GM12878 (cell line): ENCODE results near the gene ATP7B. TPM values are rescaled to one million over a fixed set of nuclear protein-coding genes. Genes with fewer than 3 reads are reported as not detected.

Source experiments
- ATAC-seq: fragments of 200-7000 bp; cut with Tn5 transposase; 3 replicates; pipeline ENCODE4 v1.9.1; 2020; ENCODE audit warnings: mild to moderate bottlenecking, moderate library complexity
- BruUV-seq: library from RNA; stranded (reverse); fragments of 400-500 nt; replicated peaks from 2 replicates; lab custom pipeline; 2021; lab: Mats Ljungman, UMichigan
- CTCF ChIA-PET: fragments of 300-600 bp; sonication (Branson Sonifier 250); formaldehyde crosslinking; extraction: SDS; loops from one replicate; lab custom pipeline; 2021; ENCODE audit warnings: inconsistent platforms; lab: Yijun Ruan, JAX
- POLR2A ChIA-PET: fragments of 350-600 bp; formaldehyde crosslinking; extraction: SDS; loops from one replicate; lab custom pipeline; 2021; ENCODE audit warnings: inconsistent platforms; lab: Charles Lee
- RAD21 ChIA-PET: fragments of 300-600 bp; sonication (Branson Sonifier 250); formaldehyde crosslinking; loops from one replicate; lab custom pipeline; 2023; ENCODE audit warnings: antibody characterized with exemption; ENCODE audit not compliant: unreplicated experiment; lab: Charles Lee
- SMC1A ChIA-PET: fragments of 300-600 bp; sonication (Branson Sonifier 250); formaldehyde crosslinking; loops from one replicate; lab custom pipeline; 2023; ENCODE audit not compliant: unreplicated experiment, uncharacterized antibody; lab: Charles Lee
- DNase-seq: peaks from one replicate; pipeline ENCODE4 v3.0.0-alpha.2; 2011; ENCODE audit warnings: low read depth, low spot score
- FAIRE-seq: peaks from 3 replicates; lab custom pipeline; 2011; peaks lifted over from hg19 to GRCh38; lab: Jason Lieb, UNC
- H2AFZ ChIP-seq: 2 replicates; pipeline ENCODE4 v1.6.0; 2011; ENCODE audit warnings: low read depth, low read length, control low read depth; ENCODE audit not compliant: control insufficient read depth
- H3K27ac ChIP-seq: 2 replicates; pipeline ENCODE4 v1.5.1; 2011; ENCODE audit warnings: control low read depth; ENCODE audit not compliant: control insufficient read depth, insufficient read depth
- H3K27me3 ChIP-seq, 2 experiments: replicated peaks in 1 of 2; 2 replicates each; pipeline versions ENCODE4 v1.6.0 to v1.6.1; 2011; ENCODE audit warnings: low read length in 1 of 2; ENCODE audit not compliant: control insufficient read depth in 2 of 2, insufficient read depth in 2 of 2
- H3K36me3 ChIP-seq, 2 experiments: 2 replicates each; pipeline ENCODE4 v1.5.1; 2011; ENCODE audit warnings: low read length in 1 of 2; ENCODE audit not compliant: control insufficient read depth in 2 of 2, insufficient read depth in 2 of 2
- H3K4me1 ChIP-seq: 2 replicates; pipeline ENCODE4 v1.6.1; 2011; ENCODE audit warnings: mild to moderate bottlenecking, low read length, moderate library complexity, mixed read lengths; ENCODE audit not compliant: control insufficient read depth, insufficient read depth
- H3K4me2 ChIP-seq: 2 replicates; pipeline ENCODE4 v1.6.0; 2011; ENCODE audit warnings: control low read depth; ENCODE audit not compliant: control insufficient read depth, insufficient read depth
- H3K4me3 ChIP-seq: fragments of 200-600 bp; sonication (generic); 2 replicates; pipeline ENCODE4 v1.5.1; 2016
- H3K79me2 ChIP-seq: 2 replicates; pipeline ENCODE4 v1.6.0; 2011; ENCODE audit warnings: low read length; ENCODE audit not compliant: control insufficient read depth, insufficient read depth
- H3K9ac ChIP-seq: 2 replicates; pipeline ENCODE4 v1.8.0; 2011; ENCODE audit warnings: low read length, control low read depth, mixed read lengths; ENCODE audit not compliant: control insufficient read depth, insufficient read depth
- H3K9me3 ChIP-seq: replicated peaks from 3 replicates; pipeline ENCODE4 v1.5.1; 2011; ENCODE audit warnings: mild to moderate bottlenecking, low read length; ENCODE audit not compliant: control insufficient read depth, insufficient read depth
- H4K20me1 ChIP-seq: 2 replicates; pipeline ENCODE4 v1.6.0; 2011; ENCODE audit not compliant: control insufficient read depth, insufficient read depth
- BHLHE40 ChIP-seq, 2 experiments: fragments of 450-650 bp in 1 of 2; IDR thresholded peaks; 2 replicates each; pipeline ENCODE4 v1.6.1; 2011 to 2017; ENCODE audit warnings: low read depth in 2 of 2, borderline replicate concordance in 1 of 2, improper control_type of control experiment in 1 of 2, low read length in 1 of 2, mild to moderate bottlenecking in 1 of 2
- CBX3 ChIP-seq: fragments of 200-600 bp; sonication (generic); IDR thresholded peaks from 2 replicates; pipeline ENCODE4 v1.6.1; 2016; ENCODE audit warnings: low read depth, borderline replicate concordance
- MEF2A ChIP-seq: IDR thresholded peaks from 2 replicates; pipeline ENCODE4 v1.6.1; 2011; ENCODE audit warnings: low read depth, mild to moderate bottlenecking, low read length, moderate library complexity; ENCODE audit not compliant: insufficient read depth
- PML ChIP-seq: IDR thresholded peaks from 2 replicates; pipeline ENCODE4 v1.6.1; 2012; ENCODE audit warnings: low read length, inconsistent platforms
- POLR2AphosphoS2 ChIP-seq: IDR thresholded peaks from 2 replicates; pipeline ENCODE4 v1.6.1; 2011; ENCODE audit warnings: low read depth, mild to moderate bottlenecking, low read length, improper control_type of control experiment, moderate library complexity
- RB1 ChIP-seq: fragments of 450-650 bp; formaldehyde crosslinking; IDR thresholded peaks from 2 replicates; pipeline ENCODE4 v1.6.1; 2017; ENCODE audit warnings: mild to moderate bottlenecking, borderline replicate concordance
- RCOR1 ChIP-seq: conservative IDR thresholded peaks from 2 replicates; pipeline ENCODE4 v1.6.1; 2012; ENCODE audit warnings: low read depth, low read length, improper control_type of control experiment
- RFX5 ChIP-seq: IDR thresholded peaks from 2 replicates; pipeline ENCODE4 v1.6.1; 2011; ENCODE audit warnings: low read depth, low read length, improper control_type of control experiment
- SMAD5 ChIP-seq: IDR thresholded peaks from 2 replicates; pipeline ENCODE4 v1.6.1; 2016; ENCODE audit warnings: antibody characterized with exemption, low read depth
- SREBF1 ChIP-seq: IDR thresholded peaks from 2 replicates; pipeline ENCODE4 v1.6.1; 2012; ENCODE audit warnings: mild to moderate bottlenecking, low read length
- TARDBP ChIP-seq: IDR thresholded peaks from 2 replicates; pipeline ENCODE4 v1.6.1; 2016; ENCODE audit warnings: borderline replicate concordance
- TBL1XR1 ChIP-seq: IDR thresholded peaks from 2 replicates; pipeline ENCODE4 v1.6.1; 2012; ENCODE audit warnings: low read depth, low read length, improper control_type of control experiment
- ZNF384 ChIP-seq: IDR thresholded peaks from 2 replicates; pipeline ENCODE4 v1.6.1; 2012; ENCODE audit warnings: low read depth, mild to moderate bottlenecking, low read length, improper control_type of control experiment, borderline replicate concordance
- WGBS: methylation state at CpG from one replicate; pipeline ENCODE4 v1.1.6; 2016; ENCODE audit warnings: low lambda C conversion rate; ENCODE audit not compliant: insufficient replicate concordance, insufficient coverage; ENCODE audit errors: missing lambda C conversion rate; 5-methylcytosine and 5-hydroxymethylcytosine counted together
- in situ Hi-C: fragments of 300-500 bp; cut with MboI; formaldehyde crosslinking; loops from 9 replicates; pipeline ENCODE4 v1.14.3; 2018; ENCODE audit warnings: mixed read lengths
- intact Hi-C: fragments of 100-400 bp; cut with micrococcal nuclease; formaldehyde crosslinking; loops from one replicate; pipeline ENCODE4 v1.14.2; 2022; ENCODE audit not compliant: unreplicated experiment
- polyA plus RNA-seq, 11 experiments: library from polyadenylated mRNA; depleted of rRNA in 4 of 11; unstranded in 6 of 11; stranded (reverse) in 5 of 11; fragments of >200 nt; fragmentation: Nextera tagmentation in 4 of 11; fragmentation: Illumina TruSeq in 1 of 11; extraction: Ambion mirVana in 4 of 11; extraction: Trizol in 1 of 11; gene quantifications; 1 replicate in 1 of 11; 2 replicates in 10 of 11; pipeline versions ENCODE4 v1.2.1 to v1.2.3, GENCODE V29; 2011 to 2016; ENCODE audit warnings: inconsistent platforms in 2 of 11, missing spikeins in 2 of 11, low read depth in 1 of 11
- total RNA-seq, 4 experiments: library from RNA; depleted of rRNA in 3 of 4; stranded (reverse); fragments of >200 nt in 3 of 4; fragmentation: Illumina TruSeq in 1 of 4; extraction: Trizol in 1 of 4; gene quantifications; 2 replicates each; pipeline versions ENCODE4 v1.2.1 to v1.2.3, GENCODE V29; 2013 to 2021
- TF ChIP-seq, protein P1 (sequence below): fragments of 450-650 bp; IDR thresholded peaks from 2 replicates; pipeline ENCODE4 v1.6.1; 2017; ENCODE audit warnings: mild to moderate bottlenecking, moderate library complexity
- TF ChIP-seq, protein P2 (sequence below): IDR thresholded peaks from 2 replicates; pipeline ENCODE4 v1.6.1; 2012; ENCODE audit warnings: low read length, inconsistent platforms

Gene ATP7B
- total and polyA plus RNA-seq, 10 of the 15 experiments (the other 5 are each of a cell fraction or from before 2014, with no cell fraction given), result under 0.01 to 1.1 (median 0.06) TPM; not detected in 2

DNA sequence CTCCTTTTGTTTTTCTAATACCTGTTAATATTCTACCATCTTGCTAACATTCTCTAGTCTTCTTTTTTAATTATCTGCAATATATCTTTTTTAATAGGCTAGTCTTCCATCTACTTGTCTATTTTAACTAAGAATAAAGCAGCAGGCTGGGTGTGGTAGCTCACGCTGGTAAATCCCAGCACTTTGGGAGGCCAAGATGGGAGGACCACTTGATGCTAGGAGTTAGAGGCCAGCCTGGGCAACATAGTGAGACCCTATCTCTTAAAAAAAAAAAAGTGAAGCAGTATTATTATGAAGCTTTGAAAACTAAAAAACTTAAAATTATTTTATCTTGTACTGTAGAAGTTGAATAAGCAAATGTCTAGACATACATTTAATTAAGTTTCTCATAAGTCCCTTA is 16.6 kb upstream of the ATP7B start:
- TF ChIP-seq, protein P1, sequence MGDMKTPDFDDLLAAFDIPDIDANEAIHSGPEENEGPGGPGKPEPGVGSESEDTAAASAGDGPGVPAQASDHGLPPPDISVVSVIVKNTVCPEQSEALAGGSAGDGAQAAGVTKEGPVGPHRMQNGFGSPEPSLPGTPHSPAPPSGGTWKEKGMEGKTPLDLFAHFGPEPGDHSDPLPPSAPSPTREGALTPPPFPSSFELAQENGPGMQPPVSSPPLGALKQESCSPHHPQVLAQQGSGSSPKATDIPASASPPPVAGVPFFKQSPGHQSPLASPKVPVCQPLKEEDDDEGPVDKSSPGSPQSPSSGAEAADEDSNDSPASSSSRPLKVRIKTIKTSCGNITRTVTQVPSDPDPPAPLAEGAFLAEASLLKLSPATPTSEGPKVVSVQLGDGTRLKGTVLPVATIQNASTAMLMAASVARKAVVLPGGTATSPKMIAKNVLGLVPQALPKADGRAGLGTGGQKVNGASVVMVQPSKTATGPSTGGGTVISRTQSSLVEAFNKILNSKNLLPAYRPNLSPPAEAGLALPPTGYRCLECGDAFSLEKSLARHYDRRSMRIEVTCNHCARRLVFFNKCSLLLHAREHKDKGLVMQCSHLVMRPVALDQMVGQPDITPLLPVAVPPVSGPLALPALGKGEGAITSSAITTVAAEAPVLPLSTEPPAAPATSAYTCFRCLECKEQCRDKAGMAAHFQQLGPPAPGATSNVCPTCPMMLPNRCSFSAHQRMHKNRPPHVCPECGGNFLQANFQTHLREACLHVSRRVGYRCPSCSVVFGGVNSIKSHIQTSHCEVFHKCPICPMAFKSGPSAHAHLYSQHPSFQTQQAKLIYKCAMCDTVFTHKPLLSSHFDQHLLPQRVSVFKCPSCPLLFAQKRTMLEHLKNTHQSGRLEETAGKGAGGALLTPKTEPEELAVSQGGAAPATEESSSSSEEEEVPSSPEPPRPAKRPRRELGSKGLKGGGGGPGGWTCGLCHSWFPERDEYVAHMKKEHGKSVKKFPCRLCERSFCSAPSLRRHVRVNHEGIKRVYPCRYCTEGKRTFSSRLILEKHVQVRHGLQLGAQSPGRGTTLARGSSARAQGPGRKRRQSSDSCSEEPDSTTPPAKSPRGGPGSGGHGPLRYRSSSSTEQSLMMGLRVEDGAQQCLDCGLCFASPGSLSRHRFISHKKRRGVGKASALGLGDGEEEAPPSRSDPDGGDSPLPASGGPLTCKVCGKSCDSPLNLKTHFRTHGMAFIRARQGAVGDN, result no peak
- TF ChIP-seq RB1 (no peak), TBL1XR1 (no peak), RCOR1 (no peak), CBX3 (no peak), BHLHE40 (IDR thresholded peaks at IDR 0.05; ENCODE audit: borderline replicate concordance in 1 of 2, low read depth in 2 of 2, low read length in 1 of 2) (no peak), SMAD5 (no peak), SREBF1 (no peak), PML (no peak), ZNF384 (no peak), MEF2A (no peak), RFX5 (no peak), POLR2AphosphoS2 (no peak), TARDBP (no peak)
- TF ChIP-seq, protein P2, sequence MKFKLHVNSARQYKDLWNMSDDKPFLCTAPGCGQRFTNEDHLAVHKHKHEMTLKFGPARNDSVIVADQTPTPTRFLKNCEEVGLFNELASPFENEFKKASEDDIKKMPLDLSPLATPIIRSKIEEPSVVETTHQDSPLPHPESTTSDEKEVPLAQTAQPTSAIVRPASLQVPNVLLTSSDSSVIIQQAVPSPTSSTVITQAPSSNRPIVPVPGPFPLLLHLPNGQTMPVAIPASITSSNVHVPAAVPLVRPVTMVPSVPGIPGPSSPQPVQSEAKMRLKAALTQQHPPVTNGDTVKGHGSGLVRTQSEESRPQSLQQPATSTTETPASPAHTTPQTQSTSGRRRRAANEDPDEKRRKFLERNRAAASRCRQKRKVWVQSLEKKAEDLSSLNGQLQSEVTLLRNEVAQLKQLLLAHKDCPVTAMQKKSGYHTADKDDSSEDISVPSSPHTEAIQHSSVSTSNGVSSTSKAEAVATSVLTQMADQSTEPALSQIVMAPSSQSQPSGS, result no peak
- TF ChIP-seq, all 136 proteins: peak for 0
- in situ Hi-C loops (no loop called here), intact Hi-C loops (no loop called here)
- DNase-seq (no peak), FAIRE-seq (no peak), ATAC-seq (no peak)
- H2AFZ ChIP-seq, result no peak overlapping the region
- H3K4me3 ChIP-seq, result no peak overlapping the region
- CTCF ChIA-PET, result interaction anchor here (0.7 to 1.6 kb wide), 2 partner anchors 76 to 738 kb away, joined by 3 read pairs; no protein-coding TSS in a partner anchor
- H3K4me2 ChIP-seq, result no peak overlapping the region
- no peak overlapping the region for H3K9ac ChIP-seq
- no peak overlapping the region for H3K27ac ChIP-seq
- RAD21 ChIA-PET, result no interaction called here
- WGBS, result 100% methylated on average over 1 of the region's 1 CpG
- BruUV-seq, result no TSS peak
- peaks cover 1 to 3% of the 10 kb centered on the region in 2 experiments; a peak in 3 of 4 replicates for H3K36me3 ChIP-seq
- H4K20me1 ChIP-seq, result no peaks in the 10 kb centered on the region
- no peaks in the 10 kb centered on the region for H3K27me3 ChIP-seq
- H3K79me2 ChIP-seq, result no peaks in the 10 kb centered on the region
- H3K9me3 ChIP-seq, result no peaks in the 10 kb centered on the region
- SMC1A ChIA-PET, result no interaction called here
- POLR2A ChIA-PET, result interaction anchor here (0.6 kb wide), 1 partner anchor 64 kb away, joined by 4 read pairs; no protein-coding TSS in a partner anchor
- H3K4me1 ChIP-seq, result no peaks in the 10 kb centered on the region
